ENCODE data around the gene IFIH1. TPM values are rescaled to one million over a fixed set of nuclear protein-coding genes. Genes with fewer than 3 reads are reported as not detected.
A peak's percentile ranks its signal among the peaks of the same experiment; 100 is the strongest.

Gene IFIH1
- total RNA-seq, 1 donor = 7.2 TPM

GRCh38 chr2:162317861-162318327, 590 bp downstream of the IFIH1 start:
- peak overlapping the region; percentile 85 for H3K4me3 ChIP-seq (ENCODE audit: insufficient read depth, low read length)
- no peaks in the 10 kb centered on the region for H3K9me3 ChIP-seq (ENCODE audit: low read depth, low read length)
- peak overlapping the region; percentile 87 for H3K4me2 ChIP-seq (ENCODE audit: insufficient read depth, low read length)
- H3K36me3 ChIP-seq (ENCODE audit: insufficient read depth, low read length) = no peaks in the 10 kb centered on the region
- peak overlapping the region; percentile 62 for H3K27ac ChIP-seq (ENCODE audit: low read depth, low read length)
- no peaks in the 10 kb centered on the region for H3K27me3 ChIP-seq (ENCODE audit: insufficient read depth, low read length)
- no peak for TF ChIP-seq CTCF (IDR thresholded peaks at IDR 0.05; ENCODE audit: extremely low read depth, low read depth, low read length)
- peaks cover 18% of the 10 kb centered on the region for H3K4me1 ChIP-seq (ENCODE audit: insufficient read depth, low read length)
- peak overlapping the region; percentile 90 for H2AFZ ChIP-seq (ENCODE audit: low read length)
- no peaks in the 10 kb centered on the region for H4K20me1 ChIP-seq (ENCODE audit: insufficient read depth, low read length)
- DNase-seq (ENCODE audit: insufficient read length, low spot score, missing footprints) = peak; percentile 49
- H3K79me2 ChIP-seq (ENCODE audit: insufficient read depth, low read length) = no peaks in the 10 kb centered on the region

- Histone ChIP-seq H3K79me2 (ENCODE audit: insufficient read depth, low read length) (no peaks in the 10 kb centered on the region), H3K27ac (ENCODE audit: low read depth, low read length) (no peak overlapping the region), H3K4me2 (ENCODE audit: insufficient read depth, low read length) (peak overlapping the region; percentile 87), H2AFZ (ENCODE audit: low read length) (peak overlapping the region; percentile 90), H4K20me1 (ENCODE audit: insufficient read depth, low read length) (no peaks in the 10 kb centered on the region), H3K4me1 (ENCODE audit: insufficient read depth, low read length) (peaks cover 18% of the 10 kb centered on the region), H3K27me3 (ENCODE audit: insufficient read depth, low read length) (no peaks in the 10 kb centered on the region), H3K36me3 (ENCODE audit: insufficient read depth, low read length) (no peaks in the 10 kb centered on the region), H3K4me3 (ENCODE audit: insufficient read depth, low read length) (peak overlapping the region; percentile 85), H3K9me3 (ENCODE audit: low read depth, low read length) (no peaks in the 10 kb centered on the region)
- TF ChIP-seq CTCF (IDR thresholded peaks at IDR 0.05; ENCODE audit: extremely low read depth, low read depth, low read length) = no peak
- peak; percentile 65 for DNase-seq (ENCODE audit: insufficient read length, low spot score, missing footprints)
Measured at GRCh38 chr2:162317058-162317742, 1.3 kb downstream of the IFIH1 start.

GRCh38 chr2:162316590-162316989, 1.9 kb downstream of the IFIH1 start:
- H3K4me2 ChIP-seq (ENCODE audit: insufficient read depth, low read length) = peak overlapping the region; percentile 9
- no peaks in the 10 kb centered on the region for H4K20me1 ChIP-seq (ENCODE audit: insufficient read depth, low read length)
- no peak overlapping the region for H3K27ac ChIP-seq (ENCODE audit: low read depth, low read length)
- DNase-seq (ENCODE audit: insufficient read length, low spot score, missing footprints) = no peak
- H3K4me1 ChIP-seq (ENCODE audit: insufficient read depth, low read length) = peaks cover 18% of the 10 kb centered on the region
- H3K27me3 ChIP-seq (ENCODE audit: insufficient read depth, low read length) = no peaks in the 10 kb centered on the region
- no peak overlapping the region for H3K4me3 ChIP-seq (ENCODE audit: insufficient read depth, low read length)
- H3K9me3 ChIP-seq (ENCODE audit: low read depth, low read length) = no peaks in the 10 kb centered on the region
- H2AFZ ChIP-seq (ENCODE audit: low read length) = peak overlapping the region; percentile 7
- no peaks in the 10 kb centered on the region for H3K36me3 ChIP-seq (ENCODE audit: insufficient read depth, low read length)
- no peaks in the 10 kb centered on the region for H3K79me2 ChIP-seq (ENCODE audit: insufficient read depth, low read length)
- TF ChIP-seq CTCF (IDR thresholded peaks at IDR 0.05; ENCODE audit: extremely low read depth, low read depth, low read length) = no peak

- Histone ChIP-seq H3K9me3 (ENCODE audit: low read depth, low read length) (no peaks in the 10 kb centered on the region), H3K4me1 (ENCODE audit: insufficient read depth, low read length) (peaks cover 18% of the 10 kb centered on the region), H3K4me2 (ENCODE audit: insufficient read depth, low read length) (no peak overlapping the region), H3K27me3 (ENCODE audit: insufficient read depth, low read length) (no peaks in the 10 kb centered on the region), H4K20me1 (ENCODE audit: insufficient read depth, low read length) (no peaks in the 10 kb centered on the region), H2AFZ (ENCODE audit: low read length) (peak overlapping the region; percentile 7), H3K36me3 (ENCODE audit: insufficient read depth, low read length) (no peaks in the 10 kb centered on the region), H3K27ac (ENCODE audit: low read depth, low read length) (no peak overlapping the region), H3K4me3 (ENCODE audit: insufficient read depth, low read length) (no peak overlapping the region), H3K79me2 (ENCODE audit: insufficient read depth, low read length) (no peaks in the 10 kb centered on the region)
- TF ChIP-seq CTCF (IDR thresholded peaks at IDR 0.05; ENCODE audit: extremely low read depth, low read depth, low read length) = no peak
- peak; percentile 41 for DNase-seq (ENCODE audit: insufficient read length, low spot score, missing footprints)
Measured at GRCh38 chr2:162315938-162316337, 2.5 kb downstream of the IFIH1 start.
